CD8-positive, alpha-beta memory T cell (primary cell): ENCODE measurements around the gene AP4M1. TPM values are rescaled to one million over a fixed set of nuclear protein-coding genes. Genes with fewer than 3 reads are reported as not detected.

Experiments
- CTCF ChIA-PET: fragments of 350-600 bp; sonication (Branson Sonifier 250); formaldehyde crosslinking; loops from one replicate; lab custom pipeline; 2021; ENCODE audit warnings: antibody characterized with exemption; lab: Charles Lee
- POLR2A ChIA-PET: fragments of 350-600 bp; sonication (Branson Sonifier 250); formaldehyde crosslinking; loops from one replicate; lab custom pipeline; 2021; ENCODE audit warnings: antibody characterized with exemption; lab: Charles Lee
- DNase-seq, 5 donors: peaks; one replicate each; pipeline versions ENCODE4 v3.0.0 to v3.0.0-alpha.2; 2020 to 2022; ENCODE audit warnings: mixed read lengths in 1 of 5
- H3K27ac ChIP-seq: one replicate; pipeline ENCODE4 v1.7.0; 2013; ENCODE audit warnings: low read depth, mild to moderate bottlenecking, low read length, moderate library complexity
- H3K27me3 ChIP-seq: 2 replicates; pipeline ENCODE4 v1.7.0; 2013; ENCODE audit warnings: low read length, mild to moderate bottlenecking; ENCODE audit not compliant: insufficient read depth, poor library complexity, severe bottlenecking
- H3K36me3 ChIP-seq: 2 replicates; pipeline ENCODE4 v1.7.0; 2013; ENCODE audit warnings: mild to moderate bottlenecking, low read length, moderate library complexity; ENCODE audit not compliant: insufficient read depth
- H3K4me1 ChIP-seq: 2 replicates; pipeline ENCODE4 v1.7.0; 2013; ENCODE audit warnings: mild to moderate bottlenecking, low read length, moderate library complexity; ENCODE audit not compliant: insufficient read depth
- H3K4me3 ChIP-seq: 2 replicates; pipeline ENCODE4 v1.7.0; 2013; ENCODE audit warnings: mild to moderate bottlenecking, low read length
- H3K9me3 ChIP-seq: 2 replicates; pipeline ENCODE4 v1.7.0; 2013; ENCODE audit warnings: mild to moderate bottlenecking, low read length
- H3K27ac Mint-ChIP-seq, 8 donors: one replicate each; pipeline ENCODE4 v1.8.0; 2020 to 2021; ENCODE audit warnings: mixed read lengths in 8 of 8, mild to moderate bottlenecking in 6 of 8, inconsistent platforms in 3 of 8, moderate library complexity in 3 of 8
- H3K27me3 Mint-ChIP-seq, 2 donors: one replicate each; pipeline ENCODE4 v1.8.0; 2020 to 2021; ENCODE audit warnings: mixed read lengths in 2 of 2, mild to moderate bottlenecking in 1 of 2, moderate library complexity in 1 of 2
- H3K36me3 Mint-ChIP-seq, 3 donors: one replicate each; pipeline ENCODE4 v1.8.0; 2020 to 2021; ENCODE audit warnings: mixed read lengths in 3 of 3, inconsistent platforms in 1 of 3, mild to moderate bottlenecking in 1 of 3
- H3K4me1 Mint-ChIP-seq, 3 donors: one replicate each; pipeline ENCODE4 v1.8.0; 2020 to 2021; ENCODE audit warnings: mixed read lengths in 3 of 3, inconsistent platforms in 1 of 3, mild to moderate bottlenecking in 1 of 3
- H3K4me3 Mint-ChIP-seq, 7 donors: one replicate each; pipeline ENCODE4 v1.8.0; 2020 to 2021; ENCODE audit warnings: mixed read lengths in 7 of 7, mild to moderate bottlenecking in 6 of 7, moderate library complexity in 4 of 7, inconsistent platforms in 2 of 7
- H3K9me3 Mint-ChIP-seq, 5 donors: one replicate each; pipeline ENCODE4 v1.8.0; 2020 to 2022; ENCODE audit warnings: mixed read lengths in 5 of 5, mild to moderate bottlenecking in 3 of 5, moderate library complexity in 2 of 5, inconsistent platforms in 1 of 5
- polyA plus RNA-seq: library from polyadenylated mRNA; unstranded; fragments of 300-500 nt; fragmentation: Illumina TruSeq; gene quantifications from one replicate; pipeline ENCODE4 v1.2.3, GENCODE V29; 2021
- total RNA-seq, 2 experiments: library from RNA; stranded (reverse); gene quantifications; one replicate each; pipeline ENCODE4 v1.2.3, GENCODE V29; 2021

AP4M1 gene, protein sequence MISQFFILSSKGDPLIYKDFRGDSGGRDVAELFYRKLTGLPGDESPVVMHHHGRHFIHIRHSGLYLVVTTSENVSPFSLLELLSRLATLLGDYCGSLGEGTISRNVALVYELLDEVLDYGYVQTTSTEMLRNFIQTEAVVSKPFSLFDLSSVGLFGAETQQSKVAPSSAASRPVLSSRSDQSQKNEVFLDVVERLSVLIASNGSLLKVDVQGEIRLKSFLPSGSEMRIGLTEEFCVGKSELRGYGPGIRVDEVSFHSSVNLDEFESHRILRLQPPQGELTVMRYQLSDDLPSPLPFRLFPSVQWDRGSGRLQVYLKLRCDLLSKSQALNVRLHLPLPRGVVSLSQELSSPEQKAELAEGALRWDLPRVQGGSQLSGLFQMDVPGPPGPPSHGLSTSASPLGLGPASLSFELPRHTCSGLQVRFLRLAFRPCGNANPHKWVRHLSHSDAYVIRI
- total RNA-seq = 10 to 100 TPM; 13.8 to 17.3 TPM
- 5.2 TPM for polyA plus RNA-seq

DNA sequence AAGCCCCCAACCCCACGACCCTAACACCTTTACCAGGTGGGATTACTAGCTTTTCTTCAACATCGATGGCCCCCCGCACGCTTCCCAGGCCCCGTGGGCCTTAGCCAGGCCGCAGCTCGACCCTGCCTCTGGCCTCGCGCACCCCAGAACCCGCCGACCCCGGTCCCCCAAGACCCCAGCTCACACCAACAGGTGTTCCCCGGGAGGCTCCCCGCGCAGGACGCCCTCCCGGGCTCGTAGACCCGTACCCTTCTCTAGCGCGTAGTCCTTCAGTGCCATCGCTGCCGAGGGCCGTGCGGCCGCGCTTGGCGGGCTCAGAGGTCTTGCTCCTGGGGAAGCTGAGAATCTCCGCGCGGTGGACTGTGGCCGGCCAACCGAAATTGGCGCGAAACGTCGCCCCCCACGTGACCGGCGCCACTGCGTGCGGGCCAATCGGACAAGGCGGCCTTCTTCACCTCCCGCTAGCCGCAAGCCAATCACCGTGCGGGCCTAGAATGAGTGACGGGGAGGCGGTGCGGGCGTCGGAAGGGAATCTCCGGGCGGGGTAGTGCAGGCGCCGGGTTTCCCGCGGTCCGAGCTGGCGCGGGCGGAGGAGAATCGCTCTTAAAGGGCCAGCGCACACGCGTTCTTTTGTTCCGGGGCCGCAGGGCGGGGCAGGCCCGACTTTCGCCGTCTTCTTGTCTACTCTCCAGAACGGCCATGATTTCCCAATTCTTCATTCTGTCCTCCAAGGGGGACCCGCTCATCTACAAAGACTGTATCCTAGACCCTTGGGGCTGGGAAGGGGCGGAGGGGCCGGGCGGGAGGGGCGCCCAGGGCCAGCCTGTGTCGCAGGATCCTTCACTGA lies at the start of gene AP4M1, which contains the start of gene MCM7:
Gene AP4M1, plus strand, starts transcription at position 628 of the 847 bp plus-strand sequence. Its CDS starts 72 bp downstream, at position 700.
Gene MCM7, minus strand, starts transcription at position 382 of the 847 bp plus-strand sequence. Its CDS starts 103 bp downstream, at position 279.
- Mint-ChIP-seq H3K27ac (peak within 1 kb of the TSS; percentile 94 to 100 (median 96)), H3K9me3 (no peaks in the 10 kb centered on the region), H3K27me3 (peaks cover 0 to 9% of the 10 kb centered on the region in 2 donors), H3K36me3 (peaks cover 7 to 76% (median 19%) of the 10 kb centered on the region in 3 donors), H3K4me1 (peaks cover 39 to 48% (median 45%) of the 10 kb centered on the region in 3 donors), H3K4me3 (peak within 1 kb of the TSS; percentile 90 to 97 (median 94))
- H3K9me3 ChIP-seq = no peaks in the 10 kb centered on the region
- peaks cover 21% of the 10 kb centered on the region for H3K4me1 ChIP-seq
- POLR2A ChIA-PET = interaction anchor here (0.6 to 3.5 kb wide), 18 partner anchors 11 to 1116 kb away, joined by 3 to 50 read pairs (median 6); partner anchors contain the start of genes COPS6, MBLAC1, PLOD3 and PPP1R35
- H3K4me3 ChIP-seq = peak within 1 kb of the TSS; percentile 96
- CTCF ChIA-PET = interaction anchor here (1.1 to 3.8 kb wide), 10 partner anchors 9 to 117 kb away, joined by 3 to 19 read pairs (median 4); partner anchors contain the start of genes MBLAC1 and ZNF3
- H3K27me3 ChIP-seq = no peaks in the 10 kb centered on the region
- H3K36me3 ChIP-seq = peaks cover 29% of the 10 kb centered on the region
- peak; percentile 94 to 97 (median 95) for DNase-seq
- peak within 1 kb of the TSS; percentile 85 for H3K27ac ChIP-seq

DNA sequence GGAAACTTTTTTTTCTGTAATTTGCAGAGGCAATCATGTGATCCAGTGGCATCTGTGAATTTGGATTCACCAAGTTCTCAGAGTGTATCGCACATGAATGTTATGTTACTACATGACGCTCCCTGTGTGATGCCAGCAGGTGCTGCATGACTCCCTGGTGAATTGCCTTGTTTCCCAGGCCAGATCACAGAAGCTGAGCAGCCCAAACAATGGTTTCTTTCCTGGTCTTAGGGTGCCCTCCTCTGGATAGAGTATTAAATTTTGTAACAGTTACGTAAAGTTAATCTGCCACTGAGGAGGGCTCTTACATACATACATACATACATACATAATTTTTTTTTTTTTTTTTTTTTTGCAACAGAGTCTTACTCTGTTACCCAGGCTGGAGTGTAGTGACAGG lies 48.2 kb upstream of the AP4M1 start:
- CTCF ChIA-PET = interaction anchor here (0.6 to 1.3 kb wide), 6 partner anchors 16 to 1593 kb away, joined by 3 to 5 read pairs (median 3); no protein-coding TSS in a partner anchor
- peak in 2 of 5 donors; percentile 27 to 46 for DNase-seq

DNA sequence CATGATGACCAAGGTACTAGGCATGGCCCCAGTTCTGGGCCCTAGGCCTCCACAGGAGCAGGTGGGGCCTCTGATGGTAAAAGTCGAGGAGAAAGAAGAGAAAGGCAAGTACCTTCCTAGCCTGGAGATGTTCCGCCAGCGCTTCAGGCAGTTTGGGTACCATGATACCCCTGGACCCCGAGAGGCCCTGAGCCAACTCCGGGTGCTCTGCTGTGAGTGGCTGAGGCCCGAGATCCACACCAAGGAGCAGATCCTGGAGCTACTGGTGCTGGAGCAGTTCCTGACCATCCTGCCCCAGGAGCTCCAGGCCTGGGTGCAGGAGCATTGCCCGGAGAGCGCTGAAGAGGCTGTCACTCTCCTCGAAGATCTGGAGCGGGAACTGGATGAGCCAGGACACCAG lies 44.4 kb upstream of the AP4M1 start:
- Histone ChIP-seq H3K36me3 (peaks cover 7% of the 10 kb centered on the region), H3K4me3 (no peak overlapping the region), H3K27ac (no peak overlapping the region), H3K4me1 (no peaks in the 10 kb centered on the region), H3K27me3 (no peaks in the 10 kb centered on the region), H3K9me3 (no peaks in the 10 kb centered on the region)
- ChIA-PET POLR2A (no interaction called here), CTCF (interaction anchor here (1.0 kb wide), 1 partner anchor 24 kb away, joined by 3 read pairs; no protein-coding TSS in a partner anchor)
- Mint-ChIP-seq H3K27me3 (no peaks in the 10 kb centered on the region), H3K4me3 (no peak overlapping the region), H3K27ac (no peak overlapping the region), H3K4me1 (peaks cover 2 to 4% (median 4%) of the 10 kb centered on the region in 3 donors), H3K9me3 (no peaks in the 10 kb centered on the region), H3K36me3 (peaks cover 0 to 44% (median 7%) of the 10 kb centered on the region in 3 donors)
- DNase-seq = no peak

More for the DNA sequence above, 48.2 kb upstream of the AP4M1 start:
- no peaks in the 10 kb centered on the region for H3K9me3 ChIP-seq
- Mint-ChIP-seq H3K9me3 (no peaks in the 10 kb centered on the region), H3K27me3 (peaks cover 0 to 4% of the 10 kb centered on the region in 2 donors), H3K4me3 (peak overlapping the region in 1 of 7 donors; percentile 72), H3K4me1 (peaks cover 15 to 29% (median 18%) of the 10 kb centered on the region in 3 donors), H3K27ac (peak overlapping the region in 2 of 8 donors; percentile 27 to 32), H3K36me3 (peaks cover 0 to 23% (median 4%) of the 10 kb centered on the region in 3 donors)
- peaks cover 7% of the 10 kb centered on the region for H3K36me3 ChIP-seq
- POLR2A ChIA-PET = no interaction called here
- H3K27me3 ChIP-seq = no peaks in the 10 kb centered on the region
- no peak overlapping the region for H3K27ac ChIP-seq
- H3K4me3 ChIP-seq = no peak overlapping the region
- H3K4me1 ChIP-seq = peaks cover 6% of the 10 kb centered on the region

DNA sequence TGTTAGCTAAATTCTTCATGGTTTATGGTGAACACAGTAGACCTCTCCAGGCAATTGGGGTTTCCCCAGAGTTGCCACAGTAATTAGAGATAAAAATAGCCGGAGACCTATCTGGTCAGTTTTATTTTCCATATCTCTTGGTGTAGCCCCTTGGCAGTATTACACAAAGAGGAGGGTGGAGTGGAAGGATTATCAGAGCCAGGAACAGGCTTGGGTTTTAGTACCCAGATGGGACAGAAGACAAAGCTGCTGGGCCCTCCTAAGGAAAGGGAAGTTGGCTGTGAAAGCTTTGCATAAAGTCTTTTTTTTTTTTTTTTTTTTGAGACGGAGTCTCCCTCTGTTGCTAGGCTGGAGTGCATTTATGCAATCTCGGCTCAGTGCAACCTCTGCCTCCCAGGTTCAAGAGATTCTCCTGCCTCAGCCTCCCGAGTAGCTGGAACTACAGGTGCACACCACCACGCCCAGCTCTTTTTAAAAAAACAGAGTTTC lies 42.1 kb upstream of the AP4M1 start:
- no peaks in the 10 kb centered on the region for H3K9me3 ChIP-seq
- H3K4me1 ChIP-seq = no peaks in the 10 kb centered on the region
- H3K36me3 ChIP-seq = peaks cover 11% of the 10 kb centered on the region
- no peaks in the 10 kb centered on the region for H3K27me3 Mint-ChIP-seq
- POLR2A ChIA-PET = no interaction called here
- H3K4me3 Mint-ChIP-seq = no peak overlapping the region
- H3K4me3 ChIP-seq = no peak overlapping the region
- H3K27ac Mint-ChIP-seq = no peak overlapping the region
- H3K9me3 Mint-ChIP-seq = no peaks in the 10 kb centered on the region
- peaks cover 0 to 4% (median 0%) of the 10 kb centered on the region in 3 donors for H3K4me1 Mint-ChIP-seq
- CTCF ChIA-PET = no interaction called here
- no peak for DNase-seq
- no peak overlapping the region for H3K27ac ChIP-seq
- peaks cover 0 to 56% (median 8%) of the 10 kb centered on the region in 3 donors for H3K36me3 Mint-ChIP-seq
- no peaks in the 10 kb centered on the region for H3K27me3 ChIP-seq

DNA sequence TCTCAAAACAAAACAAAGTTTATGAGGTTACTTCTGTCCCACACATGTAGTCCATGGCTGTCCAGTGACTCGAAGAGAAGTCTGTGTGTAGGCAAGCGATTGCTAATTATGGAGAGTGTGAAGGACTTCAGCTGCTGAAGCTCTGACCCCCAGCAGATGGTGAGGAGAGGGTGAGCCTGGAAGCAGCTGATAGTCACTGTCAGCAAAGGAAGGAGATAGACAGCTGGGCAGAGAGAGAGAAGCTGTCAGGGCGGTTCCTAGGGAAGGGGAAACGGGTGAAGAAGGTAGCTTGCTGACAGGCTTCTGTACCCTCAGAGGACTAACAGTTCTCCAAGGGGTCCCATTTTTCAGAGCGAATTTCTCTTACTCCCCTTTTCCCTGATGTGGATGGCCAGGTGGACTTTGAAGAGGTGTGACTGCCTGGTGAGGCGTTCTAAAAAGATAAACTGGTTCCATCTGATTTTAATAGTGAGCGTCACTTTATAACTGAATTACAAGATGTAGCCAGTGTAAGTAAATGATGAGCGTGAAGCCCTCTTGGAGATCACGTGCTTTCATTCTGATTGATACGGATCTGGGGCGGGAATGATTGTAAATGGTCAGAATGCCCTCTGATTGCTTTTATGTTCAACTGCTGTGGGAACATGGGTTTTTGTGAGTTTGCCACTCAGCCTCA lies 39.8 kb upstream of the AP4M1 start:
- H3K36me3 ChIP-seq = peaks cover 11% of the 10 kb centered on the region
- no peaks in the 10 kb centered on the region for H3K4me1 ChIP-seq
- Mint-ChIP-seq H3K27ac (peak overlapping the region in 1 of 8 donors; percentile 38), H3K36me3 (peaks cover 0 to 70% (median 10%) of the 10 kb centered on the region in 3 donors), H3K4me3 (no peak overlapping the region), H3K27me3 (no peaks in the 10 kb centered on the region), H3K9me3 (no peaks in the 10 kb centered on the region), H3K4me1 (peaks cover 0 to 4% (median 0%) of the 10 kb centered on the region in 3 donors)
- DNase-seq = no peak
- ChIA-PET POLR2A (no interaction called here), CTCF (interaction anchor here (1.2 kb wide), 1 partner anchor 11 kb away, joined by 3 read pairs; no protein-coding TSS in a partner anchor)
- H3K9me3 ChIP-seq = no peaks in the 10 kb centered on the region
- no peak overlapping the region for H3K4me3 ChIP-seq
- no peaks in the 10 kb centered on the region for H3K27me3 ChIP-seq
- no peak overlapping the region for H3K27ac ChIP-seq

DNA sequence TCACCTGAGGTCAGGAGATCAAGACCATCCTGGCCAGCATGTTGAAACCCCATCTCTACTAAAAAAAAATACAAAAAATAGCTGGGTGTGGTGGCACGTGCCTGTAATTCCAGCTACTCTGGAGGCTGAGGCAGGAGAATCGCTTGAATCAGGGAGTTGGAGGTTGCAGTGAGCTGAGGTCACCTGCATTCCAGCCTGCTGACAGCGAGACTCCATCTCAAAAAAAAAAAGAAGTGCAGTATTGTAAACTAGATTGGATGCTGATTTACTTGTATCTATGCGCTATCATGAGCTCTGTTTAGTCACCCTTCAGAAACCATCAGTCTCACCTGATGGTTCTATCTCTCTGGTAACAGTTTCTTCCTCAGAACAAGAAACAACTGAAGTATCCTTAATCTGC lies 38.1 kb upstream of the AP4M1 start:
- peaks cover 0 to 61% (median 8%) of the 10 kb centered on the region in 3 donors for H3K36me3 Mint-ChIP-seq
- H3K9me3 Mint-ChIP-seq = peaks cover 0 to 2% (median 0%) of the 10 kb centered on the region in 5 donors

DNA sequence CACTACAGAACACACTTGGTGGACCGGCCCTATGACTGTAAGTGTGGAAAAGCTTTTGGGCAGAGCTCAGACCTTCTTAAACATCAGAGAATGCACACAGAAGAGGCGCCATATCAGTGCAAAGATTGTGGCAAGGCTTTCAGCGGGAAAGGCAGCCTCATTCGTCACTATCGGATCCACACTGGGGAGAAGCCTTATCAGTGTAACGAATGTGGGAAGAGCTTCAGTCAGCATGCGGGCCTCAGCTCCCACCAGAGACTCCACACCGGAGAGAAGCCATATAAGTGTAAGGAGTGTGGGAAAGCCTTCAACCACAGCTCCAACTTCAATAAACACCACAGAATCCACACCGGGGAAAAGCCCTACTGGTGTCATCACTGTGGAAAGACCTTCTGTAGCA lies 37.3 kb upstream of the AP4M1 start:
- Mint-ChIP-seq H3K27me3 (no peaks in the 10 kb centered on the region), H3K36me3 (peaks cover 0 to 53% (median 8%) of the 10 kb centered on the region in 3 donors), H3K9me3 (peaks cover 0 to 2% (median 0%) of the 10 kb centered on the region in 5 donors), H3K4me1 (peaks cover 0 to 4% (median 0%) of the 10 kb centered on the region in 3 donors), H3K27ac (no peak overlapping the region), H3K4me3 (no peak overlapping the region)
- ChIA-PET CTCF (no interaction called here), POLR2A (no interaction called here)
- Histone ChIP-seq H3K4me3 (no peak overlapping the region), H3K27ac (no peak overlapping the region), H3K4me1 (no peaks in the 10 kb centered on the region), H3K27me3 (no peaks in the 10 kb centered on the region), H3K36me3 (peaks cover 4% of the 10 kb centered on the region), H3K9me3 (no peaks in the 10 kb centered on the region)
- no peak for DNase-seq

More for the DNA sequence above, 38.1 kb upstream of the AP4M1 start:
- CTCF ChIA-PET = no interaction called here
- H3K27me3 Mint-ChIP-seq = no peaks in the 10 kb centered on the region
- H3K27ac ChIP-seq = no peak overlapping the region
- no peak overlapping the region for H3K4me3 ChIP-seq
- POLR2A ChIA-PET = no interaction called here
- H3K9me3 ChIP-seq = no peaks in the 10 kb centered on the region
- H3K4me1 ChIP-seq = no peaks in the 10 kb centered on the region
- DNase-seq = no peak
- H3K27ac Mint-ChIP-seq = no peak overlapping the region
- peaks cover 4% of the 10 kb centered on the region for H3K36me3 ChIP-seq
- no peaks in the 10 kb centered on the region for H3K27me3 ChIP-seq
- peaks cover 0 to 4% (median 0%) of the 10 kb centered on the region in 3 donors for H3K4me1 Mint-ChIP-seq
- H3K4me3 Mint-ChIP-seq = no peak overlapping the region
